ENCODE measurements around the gene FAM168B. TPM values are rescaled to one million over a fixed set of nuclear protein-coding genes. Genes with fewer than 3 reads are reported as not detected.
A peak's percentile ranks its signal among the peaks of the same experiment; 100 is the strongest.

Gene FAM168B
- polyA plus RNA-seq, 2 of the 4 experiments (the other 2 are of a cell fraction): 83.2 to 86.8 TPM

GRCh38 chr2:131104487-131105155, 11.4 kb upstream of the FAM168B start:
- Histone ChIP-seq H3K9me3 (no peaks in the 10 kb centered on the region), H3K4me1 (peaks cover 19% of the 10 kb centered on the region), H3K4me2 (peak overlapping the region; percentile 88), H3K4me3 (peak overlapping the region; percentile 95), H3K27ac (peak overlapping the region; percentile 89 to 98)
- POLR2A ChIA-PET: interaction anchor here (0.6 to 4.5 kb wide), 3 partner anchors 11 to 22 kb away, joined by 3 to 43 read pairs (median 3); partner anchors contain the start of gene FAM168B
- FAIRE-seq (no peak), ATAC-seq (peak; percentile 87 to 88), DNase-seq (ENCODE audit: low read depth in 1 of 2, low spot score in 1 of 2) (peak; percentile 63 to 91)
- CTCF ChIA-PET: interaction anchor here (1.0 to 2.0 kb wide), 5 partner anchors 12 to 307 kb away, joined by 3 to 9 read pairs (median 3); partner anchors contain the start of gene FAM168B
- under 1% methylated on average over 20 of the region's 20 CpGs for WGBS (ENCODE audit: missing lambda C conversion rate)
- TF ChIP-seq REST (IDR thresholded peaks at IDR 0.05) (no peak), POLR2AphosphoS2 (conservative IDR thresholded peaks at IDR 0.05; ENCODE audit: low read length) (no peak), KDM1A (IDR thresholded peaks at IDR 0.05; ENCODE audit: low read depth) (no peak), JUN (IDR thresholded peaks at IDR 0.05) (no peak), HEYL (CRISPR knock-in tag; IDR thresholded peaks at IDR 0.05) (no peak), MAX (IDR thresholded peaks at IDR 0.05) (peak; percentile 65), CEBPB (IDR thresholded peaks at IDR 0.05) (peak; percentile 17 to 25; a peak in 1 of 4 replicates), RAD21 (conservative IDR thresholded peaks at IDR 0.05 in 1 of 2, IDR thresholded peaks at IDR 0.05 in 1 of 2) (no peak), POLR2A (IDR thresholded peaks at IDR 0.05; ENCODE audit: low read length) (no peak; the same call in 1 of the 2 replicates), HOXB5 (CRISPR knock-in tag; IDR thresholded peaks at IDR 0.05) (no peak), GATA3 (IDR thresholded peaks at IDR 0.05; ENCODE audit: borderline replicate concordance) (0 out of 2 replicates have a peak, but pooled peaks have one; percentile 8), ZC3H11A (IDR thresholded peaks at IDR 0.05) (no peak), TFCP2L1 (CRISPR knock-in tag; IDR thresholded peaks at IDR 0.05) (no peak), RFX5 (IDR thresholded peaks at IDR 0.05) (no peak), KDM5A (IDR thresholded peaks at IDR 0.05) (no peak), ESRRA (IDR thresholded peaks at IDR 0.05; ENCODE audit: borderline replicate concordance, low read length) (peak; percentile 66; the same call in 1 of the 2 replicates), EHF (CRISPR knock-in tag; IDR thresholded peaks at IDR 0.05) (no peak), RCOR1 (IDR thresholded peaks at IDR 0.05; ENCODE audit: low read depth, low read length) (no peak), MAFK (IDR thresholded peaks at IDR 0.05; ENCODE audit: partially characterized antibody) (peak; percentile 30), FOSL2 (IDR thresholded peaks at IDR 0.05) (no peak), FOSL2 (CRISPR knock-in tag; IDR thresholded peaks at IDR 0.05) (peak; percentile 67), JUNB (IDR thresholded peaks at IDR 0.05) (no peak), HMGXB4 (CRISPR knock-in tag; IDR thresholded peaks at IDR 0.05; ENCODE audit: borderline replicate concordance) (no peak), NPAS2 (CRISPR knock-in tag; IDR thresholded peaks at IDR 0.05; ENCODE audit: borderline replicate concordance) (peak; percentile 68; the same call in 1 of the 2 replicates), CBX8 (IDR thresholded peaks at IDR 0.05) (no peak), ZNF302 (CRISPR knock-in tag; IDR thresholded peaks at IDR 0.05) (no peak), CHD2 (IDR thresholded peaks at IDR 0.05; ENCODE audit: low read length, partially characterized antibody) (no peak), FOSB (CRISPR knock-in tag; IDR thresholded peaks at IDR 0.05) (no peak), FOXS1 (CRISPR knock-in tag; IDR thresholded peaks at IDR 0.05) (no peak), SMC3 (IDR thresholded peaks at IDR 0.05) (no peak)
- TF ChIP-seq, protein P1, sequence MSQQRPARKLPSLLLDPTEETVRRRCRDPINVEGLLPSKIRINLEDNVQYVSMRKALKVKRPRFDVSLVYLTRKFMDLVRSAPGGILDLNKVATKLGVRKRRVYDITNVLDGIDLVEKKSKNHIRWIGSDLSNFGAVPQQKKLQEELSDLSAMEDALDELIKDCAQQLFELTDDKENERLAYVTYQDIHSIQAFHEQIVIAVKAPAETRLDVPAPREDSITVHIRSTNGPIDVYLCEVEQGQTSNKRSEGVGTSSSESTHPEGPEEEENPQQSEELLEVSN (IDR thresholded peaks at IDR 0.05; ENCODE audit: borderline replicate concordance, low read depth): 0 out of 2 replicates have a peak, but pooled peaks have one; percentile 47
- TF ChIP-seq, protein P2, sequence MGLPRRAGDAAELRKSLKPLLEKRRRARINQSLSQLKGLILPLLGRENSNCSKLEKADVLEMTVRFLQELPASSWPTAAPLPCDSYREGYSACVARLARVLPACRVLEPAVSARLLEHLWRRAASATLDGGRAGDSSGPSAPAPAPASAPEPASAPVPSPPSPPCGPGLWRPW (IDR thresholded peaks at IDR 0.05): no peak
- TF ChIP-seq, protein P3, sequence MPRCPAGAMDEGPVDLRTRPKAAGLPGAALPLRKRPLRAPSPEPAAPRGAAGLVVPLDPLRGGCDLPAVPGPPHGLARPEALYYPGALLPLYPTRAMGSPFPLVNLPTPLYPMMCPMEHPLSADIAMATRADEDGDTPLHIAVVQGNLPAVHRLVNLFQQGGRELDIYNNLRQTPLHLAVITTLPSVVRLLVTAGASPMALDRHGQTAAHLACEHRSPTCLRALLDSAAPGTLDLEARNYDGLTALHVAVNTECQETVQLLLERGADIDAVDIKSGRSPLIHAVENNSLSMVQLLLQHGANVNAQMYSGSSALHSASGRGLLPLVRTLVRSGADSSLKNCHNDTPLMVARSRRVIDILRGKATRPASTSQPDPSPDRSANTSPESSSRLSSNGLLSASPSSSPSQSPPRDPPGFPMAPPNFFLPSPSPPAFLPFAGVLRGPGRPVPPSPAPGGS (IDR thresholded peaks at IDR 0.05): no peak; the same call in 2 of the 3 replicates
- TF ChIP-seq, protein P4, sequence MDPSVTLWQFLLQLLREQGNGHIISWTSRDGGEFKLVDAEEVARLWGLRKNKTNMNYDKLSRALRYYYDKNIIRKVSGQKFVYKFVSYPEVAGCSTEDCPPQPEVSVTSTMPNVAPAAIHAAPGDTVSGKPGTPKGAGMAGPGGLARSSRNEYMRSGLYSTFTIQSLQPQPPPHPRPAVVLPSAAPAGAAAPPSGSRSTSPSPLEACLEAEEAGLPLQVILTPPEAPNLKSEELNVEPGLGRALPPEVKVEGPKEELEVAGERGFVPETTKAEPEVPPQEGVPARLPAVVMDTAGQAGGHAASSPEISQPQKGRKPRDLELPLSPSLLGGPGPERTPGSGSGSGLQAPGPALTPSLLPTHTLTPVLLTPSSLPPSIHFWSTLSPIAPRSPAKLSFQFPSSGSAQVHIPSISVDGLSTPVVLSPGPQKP (IDR thresholded peaks at IDR 0.05; ENCODE audit: low read depth, low read length): no peak

All from A549 (cell line).